NCI-H2196 (cell line): Measurements from ENCODE around the gene AIFM2.

ENCODE experiments used
- DNase-seq: peaks from one replicate; lab custom pipeline; 2025; ENCODE audit not compliant: unreplicated experiment; lab: John Stamatoyannopoulos, UW

AIFM2 gene

GRCh38 chr10:70146489-70147258 lies 14.0 kb upstream of the AIFM2 start, which contains the start of gene TYSND1:
Gene TYSND1 (minus strand): TSS chr10:70146700. CDS start chr10:70146586, 114 bp downstream.
- DNase-seq, result peak; percentile 90

GRCh38 chr10:70145666-70146488 lies 13.3 kb upstream of the AIFM2 start:
- DNase-seq, result peak; percentile 41

- no peak for DNase-seq
Measured at GRCh38 chr10:70145166-70145665, 12.6 kb upstream of the AIFM2 start.

GRCh38 chr10:70144372-70145110 lies 11.9 kb upstream of the AIFM2 start:
- no peak for DNase-seq

GRCh38 chr10:70142555-70142954 lies 9.9 kb upstream of the AIFM2 start:
- DNase-seq, result no peak

- DNase-seq, result no peak
Measured at GRCh38 chr10:70140297-70140696, 7.7 kb upstream of the AIFM2 start.

GRCh38 chr10:70139997-70140250 lies 7.3 kb upstream of the AIFM2 start:
- no peak for DNase-seq

GRCh38 chr10:70139151-70139996 lies 6.7 kb upstream of the AIFM2 start:
- no peak for DNase-seq

- DNase-seq, result no peak
Measured at GRCh38 chr10:70137927-70138883, 5.6 kb upstream of the AIFM2 start.

- DNase-seq, result no peak
Measured at GRCh38 chr10:70137135-70137534, 4.5 kb upstream of the AIFM2 start.

- DNase-seq, result no peak
Measured at GRCh38 chr10:70135684-70136083, 3.1 kb upstream of the AIFM2 start.

GRCh38 chr10:70135046-70135445 lies 2.4 kb upstream of the AIFM2 start:
- DNase-seq, result no peak

- DNase-seq, result no peak
Measured at GRCh38 chr10:70131560-70131937, 1.1 kb downstream of the AIFM2 start.

GRCh38 chr10:70130878-70131559 lies 1.6 kb downstream of the AIFM2 start:
- DNase-seq, result no peak

- no peak for DNase-seq
Measured at GRCh38 chr10:70126700-70127395, 5.8 kb downstream of the AIFM2 start.

GRCh38 chr10:70125918-70126552 lies 6.6 kb downstream of the AIFM2 start:
- no peak for DNase-seq

GRCh38 chr10:70124918-70125317 lies 7.7 kb downstream of the AIFM2 start:
- DNase-seq, result no peak

GRCh38 chr10:70124415-70124814 lies 8.2 kb downstream of the AIFM2 start:
- no peak for DNase-seq
